22Rv1 (cell line): ENCODE measurements around the gene ANKS1B.

Experiments
- H3K27ac ChIP-seq: fragments of 450-650 bp; 2 replicates; pipeline ENCODE4 v1.5.1; 2017
- CTCF ChIP-seq: fragments of 450-650 bp; IDR thresholded peaks from 2 replicates; pipeline ENCODE4 v1.5.1; 2017; ENCODE audit warnings: mild to moderate bottlenecking
- ZFX ChIP-seq: fragments of 450-650 bp; IDR thresholded peaks from 2 replicates; pipeline ENCODE4 v1.6.1; 2017; ENCODE audit warnings: antibody characterized with exemption, borderline replicate concordance

The ANKS1B gene

DNA sequence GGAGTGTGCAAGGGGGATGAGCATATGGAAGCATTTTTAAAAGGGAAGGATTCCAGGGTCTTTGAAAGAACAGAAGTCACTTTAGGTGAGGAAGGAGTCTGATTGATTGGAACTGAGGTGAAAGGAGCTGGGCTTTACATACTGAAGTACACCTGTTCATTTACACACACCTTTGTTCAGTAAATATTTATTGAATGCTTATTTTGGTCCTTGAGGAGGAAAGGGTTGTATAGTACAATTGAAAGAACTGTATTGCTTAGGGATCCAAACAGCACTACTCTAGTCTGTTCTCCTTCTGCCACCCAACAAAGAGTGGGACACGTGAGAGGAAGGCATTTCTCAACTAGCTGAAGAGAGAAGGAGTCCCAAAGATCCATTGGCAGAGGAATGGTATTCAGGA lies 1275.7 kb downstream of the ANKS1B start:
- H3K27ac ChIP-seq = no peak overlapping the region
- no peak for TF ChIP-seq ZFX

GRCh38 chr12:98701166-98701565 lies 1283.6 kb downstream of the ANKS1B start:
- no peak for TF ChIP-seq ZFX
- no peak for TF ChIP-seq CTCF
- no peak overlapping the region for H3K27ac ChIP-seq

DNA sequence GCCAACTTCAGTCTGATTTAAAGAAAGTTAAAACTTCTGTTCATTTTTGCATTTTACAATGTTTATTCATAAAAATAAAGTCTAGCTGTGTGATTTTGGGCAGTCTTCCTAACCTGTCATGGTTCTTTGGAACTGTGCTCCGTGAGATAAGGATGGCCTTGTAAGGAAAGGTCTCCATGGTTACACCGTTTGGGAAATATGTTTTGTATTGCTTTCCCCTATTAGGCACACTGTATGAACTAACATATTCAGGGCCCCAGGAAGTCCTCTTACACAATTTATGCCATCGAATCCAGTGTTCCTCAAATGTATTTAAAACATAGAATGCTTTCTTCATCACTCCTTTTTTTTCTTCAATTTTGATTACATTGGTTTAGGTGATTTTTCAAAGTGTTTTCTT lies 1285.2 kb downstream of the ANKS1B start:
- H3K27ac ChIP-seq = no peak overlapping the region
- no peak for TF ChIP-seq CTCF
- no peak for TF ChIP-seq ZFX

DNA sequence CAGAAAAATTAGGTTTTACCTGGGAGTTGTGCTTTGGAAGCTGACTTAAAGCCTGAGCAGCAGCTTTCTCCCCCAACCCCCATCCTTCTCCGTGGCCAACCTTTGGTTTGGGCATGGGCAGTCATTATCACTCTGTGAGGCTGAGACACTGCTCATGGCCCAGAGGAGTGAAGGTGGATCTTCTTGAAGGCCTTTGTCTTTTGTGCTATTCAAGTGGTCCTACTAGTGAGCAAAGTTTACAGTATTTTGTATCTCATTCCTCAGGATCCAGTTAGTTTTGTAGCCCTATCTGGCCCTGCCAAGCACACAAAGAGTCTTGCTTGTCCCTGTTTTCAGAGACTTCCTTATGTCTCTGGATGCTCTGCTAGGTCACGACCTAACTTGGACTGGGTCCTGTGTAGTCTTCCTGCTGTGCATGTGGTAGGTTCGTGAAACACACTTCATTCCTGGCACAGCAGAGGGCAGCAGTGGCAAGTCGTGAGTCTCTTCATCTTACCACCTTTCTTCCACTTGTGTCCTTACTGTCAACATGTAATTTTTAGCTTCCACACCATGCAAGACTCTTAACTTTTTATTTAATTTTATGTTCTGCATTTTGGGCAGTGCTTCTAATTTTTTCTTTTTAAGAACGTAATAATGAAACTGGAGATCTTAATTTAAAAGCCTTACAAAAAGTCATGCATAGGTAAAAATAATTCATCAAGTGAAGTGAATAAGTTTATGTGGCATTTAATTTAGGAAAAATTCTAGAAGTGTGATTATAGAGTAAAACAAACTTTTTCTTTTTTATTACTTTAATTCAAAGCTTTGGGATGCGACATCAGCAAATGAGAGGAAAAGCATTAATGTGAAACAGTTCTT lies 1285.9 kb downstream of the ANKS1B start:
- no peak overlapping the region for H3K27ac ChIP-seq
- no peak for TF ChIP-seq ZFX
- peak; percentile 96 for TF ChIP-seq CTCF

GRCh38 chr12:98697209-98697608 lies 1287.5 kb downstream of the ANKS1B start:
- no peak overlapping the region for H3K27ac ChIP-seq
- no peak for TF ChIP-seq CTCF
- no peak for TF ChIP-seq ZFX

DNA sequence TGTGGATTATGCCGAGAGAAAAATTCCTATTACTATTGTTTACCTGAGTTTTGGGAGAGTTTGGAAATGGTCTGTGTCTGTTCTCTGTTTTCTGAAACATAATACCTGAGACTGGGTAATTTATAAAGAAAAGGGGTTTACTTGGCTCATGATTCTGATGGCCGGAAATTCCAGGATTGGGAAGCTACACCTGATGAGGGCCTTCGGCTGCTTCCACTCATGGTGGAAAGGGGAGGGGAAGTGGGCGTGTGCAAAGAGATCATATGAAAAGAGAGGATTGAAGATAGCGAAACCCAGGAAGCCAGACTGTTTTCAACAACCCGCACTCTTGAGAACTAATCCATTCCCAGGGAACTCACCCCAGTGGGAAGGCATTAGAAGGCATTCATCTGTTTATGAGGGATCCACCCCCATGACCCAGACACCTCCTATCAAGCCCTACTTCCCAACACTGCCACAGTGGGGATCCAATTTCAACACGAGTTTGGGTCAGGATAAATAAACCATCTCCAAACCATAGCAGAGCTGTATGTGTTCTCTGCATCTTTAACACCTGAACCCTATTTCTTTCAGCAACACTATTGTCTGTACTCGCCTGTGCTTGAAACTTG lies 1288.6 kb downstream of the ANKS1B start:
- H3K27ac ChIP-seq = no peak overlapping the region
- no peak for TF ChIP-seq ZFX
- TF ChIP-seq CTCF = no peak

- no peak overlapping the region for H3K27ac ChIP-seq
- TF ChIP-seq CTCF (no peak), ZFX (no peak)
Observed at GRCh38 chr12:98691351-98691750, 1293.4 kb downstream of the ANKS1B start.
